Fibroblast of villous mesenchyme (primary cell): ENCODE measurements around the gene RIC8A. TPM values are rescaled to one million over a fixed set of nuclear protein-coding genes. Genes with fewer than 3 reads are reported as not detected.
"Not testable (repeated sequence)": the region's sequence is repeated elsewhere in the genome, so short reads cannot be mapped to it uniquely, and the experiment has no call there.

Experiments
- DNase-seq: peaks from one replicate; pipeline ENCODE4 v3.0.0-alpha.2; 2010; ENCODE audit warnings: low read depth
- H3K4me3 ChIP-seq: 2 replicates; pipeline ENCODE4 v1.5.1; 2011; ENCODE audit warnings: low read depth, mild to moderate bottlenecking, low read length
- CTCF ChIP-seq: IDR thresholded peaks from 2 replicates; pipeline ENCODE4 v1.5.1; 2012; ENCODE audit warnings: low read depth, mild to moderate bottlenecking, low read length; ENCODE audit not compliant: insufficient read depth
- total RNA-seq: library from RNA; depleted of rRNA; stranded (reverse); fragments of >200 nt; gene quantifications from 2 replicates; pipeline ENCODE4 v1.2.3, GENCODE V29; 2012

RIC8A gene
- total RNA-seq, 1 donor: 167 TPM

- H3K4me3 ChIP-seq: no peak overlapping the region
- TF ChIP-seq CTCF: no peak
- no peak for DNase-seq
Observed at GRCh38 chr11:230431-230830, 22.9 kb downstream of the RIC8A start.

GRCh38 chr11:232783-233565, 25.5 kb downstream of the RIC8A start:
- TF ChIP-seq CTCF: no peak
- no peak overlapping the region for H3K4me3 ChIP-seq
- DNase-seq: no peak

- no peak for TF ChIP-seq CTCF
- peak overlapping the region; percentile 99 for H3K4me3 ChIP-seq
- no peak for DNase-seq
Observed at GRCh38 chr11:235180-235579, 27.7 kb downstream of the RIC8A start.

- peak; percentile 48 for DNase-seq
- TF ChIP-seq CTCF: no peak
- H3K4me3 ChIP-seq: peak overlapping the region; percentile 99
Observed at GRCh38 chr11:235609-235996, 28.1 kb downstream of the RIC8A start.

- H3K4me3 ChIP-seq: peak within 1 kb of the TSS; percentile 99
- no peak for TF ChIP-seq CTCF
- peak; percentile 79 for DNase-seq
Observed at GRCh38 chr11:235997-236773, 28.7 kb downstream of the RIC8A start, which contains the start of gene SIRT3. Gene SIRT3 (minus strand): TSS chr11:236342. CDS start chr11:236328, 14 bp downstream.

GRCh38 chr11:236774-237767, 29.6 kb downstream of the RIC8A start, which contains the start of gene PSMD13:
Gene PSMD13 (plus strand): TSS chr11:236976. CDS start chr11:237050, 74 bp downstream.
- TF ChIP-seq CTCF: no peak
- peak; percentile 80 for DNase-seq
- H3K4me3 ChIP-seq: peak within 1 kb of the TSS; percentile 99

GRCh38 chr11:238346-238745, 30.8 kb downstream of the RIC8A start:
- not testable (repeated sequence) for H3K4me3 ChIP-seq, DNase-seq
